DMS 273 (cell line): ENCODE results near the gene KRT36.

Experiments
- DNase-seq: peaks from one replicate; lab custom pipeline; 2025; ENCODE audit not compliant: unreplicated experiment; lab: John Stamatoyannopoulos, UW

KRT36 gene

DNA sequence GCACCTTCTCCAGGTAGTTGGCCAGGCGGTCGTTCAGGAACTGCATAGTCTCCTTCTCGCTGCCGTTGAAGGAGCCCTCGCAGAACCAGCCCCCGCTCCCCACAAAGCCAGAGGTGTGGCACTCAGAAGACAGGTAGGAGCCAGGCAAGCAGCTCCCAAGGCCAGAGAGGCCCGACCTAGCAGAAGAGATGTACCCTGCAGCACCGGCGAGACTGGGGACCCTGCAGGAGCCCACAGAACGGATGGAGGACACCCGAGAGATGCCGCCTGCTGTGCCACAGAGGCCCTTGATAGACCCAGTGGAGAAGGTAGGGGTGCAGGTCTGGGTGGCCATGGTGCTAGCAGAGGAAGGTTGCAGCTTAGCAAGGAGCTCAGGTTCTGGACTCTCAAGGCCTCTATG is at the start of gene KRT36:
KRT36 (minus strand) TSS at position 380 of the 400 bp plus-strand sequence; CDS start at position 334, 46 bp downstream.
- DNase-seq, result no peak

GRCh38 chr17:41539071-41539492 is 49.4 kb upstream of the KRT36 start:
- no peak for DNase-seq

GRCh38 chr17:41538565-41538991 is 48.9 kb upstream of the KRT36 start:
- DNase-seq, result no peak

- DNase-seq, result no peak
Observed at GRCh38 chr17:41537990-41538389, 48.3 kb upstream of the KRT36 start.

DNA sequence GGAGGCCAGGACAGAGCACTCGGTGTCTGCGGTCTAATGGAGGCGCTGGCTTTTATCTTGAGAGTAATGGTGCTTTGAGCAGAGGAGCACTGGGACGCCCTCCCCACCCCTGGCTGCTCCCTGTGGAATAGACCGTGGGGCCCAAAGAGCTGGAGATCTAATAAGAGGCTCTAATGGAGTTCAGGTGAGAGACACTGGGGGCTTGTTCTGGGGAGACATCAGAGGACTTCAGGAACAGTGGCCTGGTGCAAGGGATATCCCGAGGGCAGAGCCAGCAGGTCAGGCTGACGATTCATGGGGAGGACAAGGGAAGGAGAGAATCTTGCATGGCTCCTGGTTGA is 47.9 kb upstream of the KRT36 start:
- DNase-seq, result no peak

GRCh38 chr17:41536741-41537613 is 47.3 kb upstream of the KRT36 start:
- DNase-seq, result no peak

DNA sequence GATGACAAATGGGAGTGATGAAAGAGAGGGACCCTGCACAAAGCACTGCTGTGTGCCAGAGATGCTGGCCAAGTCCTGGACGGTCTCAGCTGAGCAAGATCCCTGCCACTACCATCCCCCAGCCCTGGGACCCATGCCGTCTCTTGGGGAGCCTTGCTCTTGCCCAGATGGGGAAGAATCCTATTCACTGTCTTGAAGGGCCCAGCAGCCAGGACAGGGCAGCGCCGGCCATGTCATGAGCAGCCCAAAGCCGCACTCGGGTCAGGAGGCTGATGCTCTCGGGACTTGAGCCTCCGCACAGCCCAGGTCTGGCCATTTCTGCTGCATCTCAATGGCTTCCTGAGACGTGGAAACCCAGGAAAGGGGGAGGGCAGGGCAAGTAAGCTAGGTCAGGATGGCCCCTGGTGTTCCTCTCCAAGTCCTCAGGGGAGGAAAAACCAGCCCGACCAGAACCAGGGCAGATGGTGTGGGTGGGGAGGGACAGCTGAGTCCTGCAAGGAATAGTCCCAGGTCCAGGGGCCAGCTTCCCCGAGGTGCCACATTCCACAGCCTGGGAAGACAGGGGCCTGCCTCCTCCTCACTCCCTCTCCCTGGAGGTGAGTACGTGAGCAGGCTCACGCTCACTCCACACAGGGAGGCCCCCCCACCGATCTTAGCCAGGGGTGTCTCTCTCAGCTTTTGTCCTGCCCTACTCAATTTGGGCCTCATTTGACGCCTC is 46.2 kb upstream of the KRT36 start:
- DNase-seq, result no peak

- no peak for DNase-seq
Observed at GRCh38 chr17:41534899-41535546, 45.3 kb upstream of the KRT36 start.

GRCh38 chr17:41533613-41534012 is 43.9 kb upstream of the KRT36 start:
- no peak for DNase-seq

DNA sequence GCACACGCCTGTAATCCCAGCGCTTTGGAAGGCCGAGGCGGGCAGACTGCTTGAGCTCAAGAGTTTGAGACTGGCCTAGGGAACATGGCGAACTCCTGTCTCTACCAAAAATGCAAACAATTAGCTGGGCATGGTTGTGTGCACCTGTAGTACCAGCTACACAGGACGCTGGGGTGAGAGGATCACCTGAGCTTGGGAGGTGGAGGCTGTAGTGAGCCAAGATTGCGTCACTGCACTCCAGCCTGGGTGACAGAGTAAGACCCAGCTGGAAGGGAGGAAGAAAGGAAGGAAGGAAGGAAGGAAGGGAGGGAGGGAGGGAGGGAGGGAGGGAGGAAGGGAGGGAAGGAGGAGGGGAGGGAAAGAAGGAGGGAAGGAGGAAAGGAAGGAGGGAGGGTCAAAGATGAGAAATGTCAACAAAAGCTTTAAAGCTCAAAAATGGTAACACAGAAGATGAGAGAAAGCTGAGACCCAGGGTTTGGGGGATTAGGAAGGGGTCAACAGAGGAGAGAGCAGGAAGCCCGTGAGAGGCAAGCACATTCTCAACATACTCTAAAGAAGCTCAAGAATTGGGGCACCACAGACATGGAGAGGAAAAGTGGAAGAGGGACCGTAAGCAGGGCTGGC is 43.3 kb upstream of the KRT36 start:
- no peak for DNase-seq

- no peak for DNase-seq
Observed at GRCh38 chr17:41531993-41532392, 42.3 kb upstream of the KRT36 start.

GRCh38 chr17:41530062-41531048 is 40.6 kb upstream of the KRT36 start:
- DNase-seq, result peak; percentile 37

DNA sequence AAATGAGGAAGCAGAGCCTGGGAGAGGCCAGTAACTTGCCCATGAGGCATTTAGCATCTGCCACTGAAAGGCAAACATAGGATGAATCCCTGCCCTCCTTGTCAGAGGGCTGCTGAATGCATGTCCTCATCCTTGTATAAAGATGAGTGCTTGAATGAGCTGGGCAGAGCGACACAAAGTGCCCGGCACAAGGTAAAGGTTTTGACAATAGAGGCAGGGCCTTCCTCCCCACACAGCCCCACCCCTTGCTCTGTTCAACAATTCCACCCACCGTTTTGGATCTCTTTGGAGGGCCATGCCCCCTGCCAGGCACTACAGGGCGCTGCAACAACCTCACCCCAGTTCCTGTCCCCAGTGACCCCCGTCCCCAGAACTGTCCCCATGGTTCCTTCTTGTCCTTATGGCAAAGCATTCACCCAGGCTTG is 39.8 kb upstream of the KRT36 start:
- DNase-seq, result no peak

GRCh38 chr17:41528959-41529353 is 39.2 kb upstream of the KRT36 start:
- DNase-seq, result no peak

- DNase-seq, result no peak
Observed at GRCh38 chr17:41527063-41528023, 37.6 kb upstream of the KRT36 start.

DNA sequence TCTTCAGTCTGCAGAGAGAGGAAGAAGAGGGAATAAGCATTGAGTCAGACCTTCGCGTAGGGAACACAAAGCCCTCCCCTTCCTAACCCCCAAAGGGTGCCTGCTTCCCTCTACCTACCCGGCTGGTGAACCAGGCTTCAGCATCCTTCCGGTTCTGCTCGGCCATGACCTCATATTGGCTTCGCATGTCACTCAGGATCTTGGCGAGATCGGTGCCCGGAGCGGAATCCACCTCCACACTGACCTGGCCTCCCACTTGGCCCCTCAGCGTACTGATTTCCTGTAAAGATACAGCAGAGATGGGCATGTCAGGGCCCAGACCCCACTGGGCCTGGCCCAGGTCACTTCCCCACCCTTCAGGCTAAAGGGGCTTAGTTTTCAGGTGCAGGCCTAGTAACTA is 34.6 kb upstream of the KRT36 start:
- DNase-seq, result no peak

DNA sequence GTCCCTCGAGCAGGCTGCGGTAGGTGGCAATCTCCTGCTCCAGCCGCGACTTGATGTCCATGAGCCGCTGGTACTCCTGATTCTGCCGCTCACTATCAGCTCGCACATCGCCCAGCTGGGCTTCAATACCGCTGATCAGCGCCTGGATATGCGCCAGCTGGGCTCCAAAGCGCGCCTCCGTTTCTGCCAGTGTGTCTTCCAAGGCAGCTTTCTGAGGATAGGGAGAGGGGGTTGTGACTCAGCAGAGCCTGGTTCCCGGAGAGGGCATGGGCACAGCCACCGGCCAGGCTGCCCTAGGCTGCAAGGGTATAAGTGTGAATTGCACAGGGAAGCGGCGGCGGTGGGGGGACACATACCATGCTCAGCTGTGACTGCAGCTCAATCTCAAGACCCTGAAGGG is 34.1 kb upstream of the KRT36 start:
- DNase-seq, result peak; percentile 82

DNA sequence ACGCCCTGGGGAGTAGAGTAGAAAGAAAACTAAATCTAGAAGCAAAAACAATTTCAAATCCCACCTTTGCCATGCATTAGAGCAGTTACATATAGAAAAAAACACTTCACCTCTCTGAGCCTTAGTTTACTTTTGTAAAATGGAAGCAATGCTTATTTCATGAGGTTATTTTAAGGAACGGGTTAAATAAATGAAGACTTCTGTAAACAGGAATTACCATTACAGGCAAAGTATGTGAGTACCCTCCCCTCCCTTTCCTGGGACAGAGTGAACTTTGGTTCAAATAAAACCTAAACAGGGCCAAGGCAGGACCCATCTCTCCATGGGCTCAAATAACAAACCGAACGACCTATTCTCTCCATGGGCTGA is 33.5 kb upstream of the KRT36 start:
- no peak for DNase-seq
